Activated CD4-positive, alpha-beta T cell treated with anti-CD3 and anti-CD28 coated beads for 4 hours (primary cell): ENCODE measurements around the gene PPIF.
A peak's percentile ranks its signal among the peaks of the same experiment; 100 is the strongest.
"Not testable (repeated sequence)": the region's sequence is repeated elsewhere in the genome, so short reads cannot be mapped to it uniquely, and the experiment has no call there.

Experiments
- DNase-seq, 2 donors: peaks; one replicate each; pipeline ENCODE4 v3.0.0-alpha.2; 2020

PPIF gene

GRCh38 chr10:79332610-79333315 is 14.5 kb upstream of the PPIF start:
- not testable (repeated sequence) for DNase-seq

- no peak for DNase-seq
Observed at GRCh38 chr10:79333513-79333912, 13.8 kb upstream of the PPIF start.

GRCh38 chr10:79334573-79334972 is 12.7 kb upstream of the PPIF start:
- DNase-seq, result no peak

GRCh38 chr10:79335094-79335469 is 12.2 kb upstream of the PPIF start:
- DNase-seq, result no peak

GRCh38 chr10:79335470-79336235 is 11.6 kb upstream of the PPIF start:
- no peak for DNase-seq

GRCh38 chr10:79336276-79336675 is 11.0 kb upstream of the PPIF start:
- no peak for DNase-seq

GRCh38 chr10:79336739-79337138 is 10.5 kb upstream of the PPIF start:
- DNase-seq, result no peak

- DNase-seq, result not testable (repeated sequence)
Observed at GRCh38 chr10:79337783-79338469, 9.3 kb upstream of the PPIF start.

- no peak for DNase-seq
Observed at GRCh38 chr10:79339266-79339665, 8.0 kb upstream of the PPIF start.

GRCh38 chr10:79340646-79341244 is 6.5 kb upstream of the PPIF start:
- DNase-seq, result no peak

- no peak for DNase-seq
Observed at GRCh38 chr10:79342295-79342761, 4.9 kb upstream of the PPIF start.

- no peak for DNase-seq
Observed at GRCh38 chr10:79342811-79343561, 4.3 kb upstream of the PPIF start.

- no peak for DNase-seq
Observed at GRCh38 chr10:79344502-79345195, 2.6 kb upstream of the PPIF start.

GRCh38 chr10:79345241-79346011 is 1.8 kb upstream of the PPIF start:
- no peak for DNase-seq

GRCh38 chr10:79346012-79346340 is 1.3 kb upstream of the PPIF start:
- no peak for DNase-seq

- DNase-seq, result no peak
Observed at GRCh38 chr10:79346388-79347225, 662 bp upstream of the PPIF start.

- peak; percentile 71 to 76 for DNase-seq
Observed at GRCh38 chr10:79347894-79348639, 798 bp downstream of the PPIF start.

- no peak for DNase-seq
Observed at GRCh38 chr10:79348640-79348988, 1.3 kb downstream of the PPIF start.

- DNase-seq, result no peak
Observed at GRCh38 chr10:79349072-79349491, 1.8 kb downstream of the PPIF start.
